GM19438 (cell line): Measurements from ENCODE around the gene EMX2.

Source experiments
- ATAC-seq: cut with Tn5 transposase; IDR thresholded peaks from one replicate; pipeline ENCODE4 v1.9.1; 2021; ENCODE audit warnings: low read depth; ENCODE audit not compliant: unreplicated experiment

EMX2 gene

DNA sequence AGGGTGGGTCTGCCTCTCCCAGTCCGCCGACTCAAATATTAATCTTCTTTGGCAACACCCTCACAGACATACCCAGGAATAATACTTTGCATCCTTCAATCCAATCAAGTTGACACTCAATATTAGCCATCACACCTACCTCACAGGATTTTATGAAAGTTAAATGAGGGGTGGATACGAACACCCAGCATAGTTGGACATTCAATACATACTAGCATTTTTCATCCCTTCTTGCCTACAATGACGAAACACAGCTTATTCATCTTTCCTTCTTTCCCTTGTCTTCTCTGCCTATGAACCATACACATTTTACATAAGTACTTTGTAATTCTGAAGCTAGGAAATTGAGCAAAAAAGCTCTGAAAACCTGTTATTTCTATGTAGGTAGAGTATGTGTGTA, 48.5 kb downstream of the EMX2 start:
- no peak for ATAC-seq

DNA sequence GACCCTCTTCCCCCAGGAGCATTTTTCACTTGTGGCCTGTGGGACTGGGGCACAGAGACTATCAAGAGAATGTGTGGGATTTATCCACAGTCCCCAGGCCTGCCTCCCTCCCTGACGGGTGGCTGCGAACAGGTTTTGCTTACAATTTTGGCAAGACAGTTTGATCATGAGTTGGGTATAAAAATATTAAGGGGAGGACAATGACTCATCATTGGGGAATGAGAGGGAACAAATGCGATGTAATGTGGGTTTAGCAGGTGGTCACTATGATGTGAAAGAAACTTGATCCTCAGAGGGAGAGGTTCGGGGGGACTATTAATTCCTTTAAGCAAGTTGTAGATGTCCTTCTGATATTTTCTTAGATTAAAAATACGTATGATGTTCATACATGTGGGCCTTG, 52.2 kb downstream of the EMX2 start:
- ATAC-seq: no peak

DNA sequence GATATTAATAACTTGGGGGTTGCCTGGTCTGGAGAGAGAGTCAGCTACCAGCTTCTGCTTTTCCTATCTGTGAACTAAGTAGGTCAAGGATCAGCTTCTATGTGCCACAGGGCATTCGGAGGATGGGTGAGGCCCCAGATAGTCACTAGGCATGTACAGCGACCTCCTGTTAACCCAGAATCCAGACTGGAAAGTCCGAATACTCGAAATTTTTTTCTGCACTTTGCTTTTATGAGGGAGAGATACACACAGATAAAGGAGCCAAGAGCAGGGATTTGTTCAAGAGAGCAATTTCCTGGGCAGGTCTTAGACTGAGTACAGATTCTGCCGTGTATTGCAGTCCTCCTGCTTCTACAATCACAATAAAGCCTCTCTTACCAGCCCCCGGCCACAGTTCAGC, 54.2 kb downstream of the EMX2 start:
- no peak for ATAC-seq

DNA sequence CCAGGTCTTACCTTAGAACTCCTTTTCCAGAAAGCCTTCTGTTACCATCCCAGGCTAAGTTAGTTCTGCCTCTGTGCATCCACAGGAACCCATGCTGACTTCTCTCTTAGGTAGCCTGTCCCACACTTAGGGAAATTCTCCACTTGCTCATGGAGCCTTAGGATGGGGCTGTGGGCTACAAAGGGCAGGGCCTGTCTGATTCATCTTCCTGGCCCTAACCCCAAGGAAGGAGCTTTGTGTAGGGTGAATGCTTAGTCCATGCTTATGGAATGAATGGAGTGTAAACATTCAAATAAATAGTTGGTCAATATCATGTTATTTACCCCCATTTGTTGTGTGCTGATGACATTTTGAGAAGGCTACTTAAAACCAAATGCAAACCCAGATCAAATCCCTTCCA, 54.7 kb downstream of the EMX2 start:
- no peak for ATAC-seq
